ENCODE data around the gene PIH1D2. TPM values are rescaled to one million over a fixed set of nuclear protein-coding genes. Genes with fewer than 3 reads are reported as not detected.
A peak's percentile ranks its signal among the peaks of the same experiment; 100 is the strongest.
"Not testable (repeated sequence)": the region's sequence is repeated elsewhere in the genome, so short reads cannot be mapped to it uniquely, and the experiment has no call there.

Gene PIH1D2
- total RNA-seq, 1 donor from 2014 or later, result 4.5 TPM

- peaks cover 29% of the 10 kb centered on the region for H3K36me3 Mint-ChIP-seq (ENCODE audit: low read depth)
Observed at GRCh38 chr11:112042161-112042960, 31.5 kb downstream of the PIH1D2 start.

GRCh38 chr11:112037527-112037926 is 36.3 kb downstream of the PIH1D2 start:
- H3K4me3 Mint-ChIP-seq, result no peak overlapping the region
- peaks cover 13% of the 10 kb centered on the region for H3K36me3 Mint-ChIP-seq (ENCODE audit: low read depth)
- no peaks in the 10 kb centered on the region for H3K4me1 Mint-ChIP-seq
- H3K27me3 Mint-ChIP-seq (ENCODE audit: low read depth), result no peaks in the 10 kb centered on the region
- H3K9me3 Mint-ChIP-seq, result no peaks in the 10 kb centered on the region
- H3K27ac Mint-ChIP-seq (ENCODE audit: unreplicated experiment), result no peak overlapping the region
- TF ChIP-seq CTCF (conservative IDR thresholded peaks at IDR 0.05), result no peak
- no peak for DNase-seq (ENCODE audit: low read depth, low spot score)

More at GRCh38 chr11:112042161-112042960, 31.5 kb downstream of the PIH1D2 start:
- DNase-seq (ENCODE audit: low read depth, low spot score), result no peak
- Mint-ChIP-seq H3K4me3 (no peak overlapping the region), H3K27me3 (ENCODE audit: low read depth) (no peaks in the 10 kb centered on the region), H3K9me3 (peaks cover 5% of the 10 kb centered on the region), H3K27ac (ENCODE audit: unreplicated experiment) (no peak overlapping the region), H3K4me1 (no peaks in the 10 kb centered on the region)
- TF ChIP-seq CTCF (conservative IDR thresholded peaks at IDR 0.05), result no peak

GRCh38 chr11:112033902-112034301 is 39.9 kb downstream of the PIH1D2 start:
- DNase-seq (ENCODE audit: low read depth, low spot score), result no peak
- Mint-ChIP-seq H3K27me3 (ENCODE audit: low read depth) (no peaks in the 10 kb centered on the region), H3K27ac (ENCODE audit: unreplicated experiment) (no peak overlapping the region), H3K4me1 (peaks cover 11% of the 10 kb centered on the region), H3K36me3 (ENCODE audit: low read depth) (peaks cover 28% of the 10 kb centered on the region), H3K9me3 (no peaks in the 10 kb centered on the region), H3K4me3 (no peak overlapping the region)
- TF ChIP-seq CTCF (conservative IDR thresholded peaks at IDR 0.05), result no peak

- Mint-ChIP-seq H3K27ac (ENCODE audit: unreplicated experiment) (no peak overlapping the region), H3K27me3 (ENCODE audit: low read depth) (no peaks in the 10 kb centered on the region), H3K4me1 (peaks cover 29% of the 10 kb centered on the region), H3K36me3 (ENCODE audit: low read depth) (peaks cover 37% of the 10 kb centered on the region), H3K9me3 (no peaks in the 10 kb centered on the region), H3K4me3 (peak overlapping the region; percentile 81)
- TF ChIP-seq CTCF (conservative IDR thresholded peaks at IDR 0.05), result no peak
- DNase-seq (ENCODE audit: low read depth, low spot score), result no peak
Observed at GRCh38 chr11:112029460-112029859, 44.4 kb downstream of the PIH1D2 start.

GRCh38 chr11:112026784-112027410 is 46.9 kb downstream of the PIH1D2 start:
- not testable (repeated sequence) for H3K27me3 Mint-ChIP-seq (ENCODE audit: low read depth); H3K27ac Mint-ChIP-seq (ENCODE audit: unreplicated experiment); H3K4me3 Mint-ChIP-seq; H3K9me3 Mint-ChIP-seq; DNase-seq (ENCODE audit: low read depth, low spot score)
- Mint-ChIP-seq H3K36me3 (ENCODE audit: low read depth) (peaks cover 25% of the 10 kb centered on the region), H3K4me1 (peaks cover 39% of the 10 kb centered on the region)

GRCh38 chr11:112025707-112026106 is 48.1 kb downstream of the PIH1D2 start:
- peak overlapping the region; percentile 99 for H3K27ac Mint-ChIP-seq (ENCODE audit: unreplicated experiment)
- H3K4me1 Mint-ChIP-seq, result peaks cover 39% of the 10 kb centered on the region
- H3K36me3 Mint-ChIP-seq (ENCODE audit: low read depth), result peaks cover 25% of the 10 kb centered on the region
- no peak for TF ChIP-seq CTCF (conservative IDR thresholded peaks at IDR 0.05)
- no peaks in the 10 kb centered on the region for H3K27me3 Mint-ChIP-seq (ENCODE audit: low read depth)
- peak; percentile 7 for DNase-seq (ENCODE audit: low read depth, low spot score)
- H3K4me3 Mint-ChIP-seq, result peak overlapping the region; percentile 98
- no peaks in the 10 kb centered on the region for H3K9me3 Mint-ChIP-seq

Measured in neural crest cell (in vitro differentiated cells).